H1 (cell line): Measurements from ENCODE around the gene SELENOK. TPM values are rescaled to one million over a fixed set of nuclear protein-coding genes. Genes with fewer than 3 reads are reported as not detected.

Source experiments
- BACH1 ChIP-seq: IDR thresholded peaks from 2 replicates; pipeline ENCODE4 v1.6.1; 2012; ENCODE audit warnings: low read length, improper control_type of control experiment
- CBX8 ChIP-seq: fragments of 300-800, 300-1000 bp; sonication (generic); IDR thresholded peaks from 2 replicates; pipeline ENCODE4 v1.7.1; 2016; ENCODE audit warnings: low read depth, low read length, borderline replicate concordance
- CTBP2 ChIP-seq: IDR thresholded peaks from 2 replicates; pipeline ENCODE4 v1.7.0; 2011; ENCODE audit warnings: borderline replicate concordance, mild to moderate bottlenecking, moderate library complexity, mixed read lengths, low read length; ENCODE audit not compliant: insufficient read depth, insufficient read length
- EGR1 ChIP-seq: IDR thresholded peaks from 2 replicates; pipeline ENCODE4 v1.6.1; 2011; ENCODE audit warnings: low read depth, low read length, borderline replicate concordance
- FOSL1 ChIP-seq: IDR thresholded peaks from 2 replicates; pipeline ENCODE4 v1.6.1; 2011; ENCODE audit warnings: mild to moderate bottlenecking, low read depth, low read length, moderate library complexity; ENCODE audit not compliant: insufficient read depth
- GTF2F1 ChIP-seq: IDR thresholded peaks from 2 replicates; pipeline ENCODE4 v1.6.1; 2012; ENCODE audit warnings: low read depth, low read length, improper control_type of control experiment, borderline replicate concordance
- KDM1A ChIP-seq: fragments of 200-600, 300-600 bp; sonication (generic); IDR thresholded peaks from 2 replicates; pipeline ENCODE4 v1.7.1; 2016; ENCODE audit warnings: mild to moderate bottlenecking, low read length, borderline replicate concordance
- KDM5A ChIP-seq: fragments of 200-600 bp; IDR thresholded peaks from 2 replicates; pipeline ENCODE4 v1.7.1; 2012; ENCODE audit warnings: mild to moderate bottlenecking, low read length, inconsistent platforms, mixed read lengths
- POLR2A ChIP-seq, 2 experiments: IDR thresholded peaks; 1 replicate in 1 of 2; 2 replicates in 1 of 2; pipeline ENCODE4 v1.6.1; 2011; ENCODE audit warnings: low read depth in 2 of 2, low read length in 2 of 2, mild to moderate bottlenecking in 2 of 2; ENCODE audit errors: control extremely low read depth in 1 of 2
- POLR2AphosphoS5 ChIP-seq: IDR thresholded peaks from 2 replicates; pipeline ENCODE4 v1.6.1; 2011; ENCODE audit warnings: low read depth, low read length
- RFX5 ChIP-seq: IDR thresholded peaks from 2 replicates; pipeline ENCODE4 v1.6.1; 2011; ENCODE audit warnings: low read depth, low read length, improper control_type of control experiment, borderline replicate concordance
- RNF2 ChIP-seq: fragments of 200-900, 300-1000 bp; sonication (generic); IDR thresholded peaks from 2 replicates; pipeline ENCODE4 v1.7.1; 2016; ENCODE audit warnings: borderline replicate concordance, low read depth, mild to moderate bottlenecking, antibody characterized with exemption, low read length; ENCODE audit not compliant: poor library complexity, severe bottlenecking; ENCODE audit errors: missing control alignments
- RXRA ChIP-seq: IDR thresholded peaks from 2 replicates; pipeline ENCODE4 v1.6.1; 2011; ENCODE audit warnings: low read depth, mild to moderate bottlenecking, low read length, moderate library complexity; ENCODE audit not compliant: insufficient read depth
- SIN3A ChIP-seq, 2 experiments: IDR thresholded peaks in 1 of 2; conservative IDR thresholded peaks in 1 of 2; 2 replicates each; pipeline ENCODE4 v1.6.1; 2011 to 2012; ENCODE audit warnings: low read length in 2 of 2, improper control_type of control experiment in 1 of 2, low read depth in 1 of 2, mild to moderate bottlenecking in 1 of 2
- TBP ChIP-seq: IDR thresholded peaks from 2 replicates; pipeline ENCODE4 v1.6.1; 2011; ENCODE audit warnings: low read depth, low read length, improper control_type of control experiment
- TCF12 ChIP-seq: IDR thresholded peaks from 2 replicates; pipeline ENCODE4 v1.6.1; 2011; ENCODE audit warnings: low read depth, mild to moderate bottlenecking, low read length
- USF2 ChIP-seq: IDR thresholded peaks from 2 replicates; pipeline ENCODE4 v1.6.1; 2011; ENCODE audit warnings: low read length, improper control_type of control experiment
- polyA plus RNA-seq, 7 experiments: library from polyadenylated mRNA; depleted of rRNA in 3 of 7; stranded (reverse) in 5 of 7; unstranded in 2 of 7; fragments of >200 nt in 5 of 7; fragments of 200-250 nt in 2 of 7; gene quantifications; 1 replicate in 5 of 7; 2 replicates in 1 of 7; 4 replicates in 1 of 7; pipeline versions ENCODE4 v1.2.1 to v1.2.3, GENCODE V29; 2011 to 2013; ENCODE audit warnings: missing spikeins in 2 of 7, mixed read lengths in 2 of 7
- total RNA-seq: library from RNA; stranded (reverse); fragmentation: NEBNext Ultra II Directional; extraction: Animal tissue kit (Norgen Biotek cat#: 25700); gene quantifications from 2 replicates; pipeline ENCODE4 v1.2.1, GENCODE V29; 2021
- TF ChIP-seq, protein P1 (sequence below): IDR thresholded peaks from 2 replicates; pipeline ENCODE4 v1.6.1; 2012; ENCODE audit warnings: inconsistent platforms
- TF ChIP-seq, protein P2 (sequence below): IDR thresholded peaks from 2 replicates; pipeline ENCODE4 v1.6.1; 2011; ENCODE audit warnings: low read depth, mild to moderate bottlenecking, low read length; ENCODE audit not compliant: insufficient read depth

The SELENOK gene
- total and polyA plus RNA-seq, 2 of the 8 experiments (the other 6 are each of a cell fraction or from before 2014, with no cell fraction given), result 26.9 to 40.2 TPM

DNA sequence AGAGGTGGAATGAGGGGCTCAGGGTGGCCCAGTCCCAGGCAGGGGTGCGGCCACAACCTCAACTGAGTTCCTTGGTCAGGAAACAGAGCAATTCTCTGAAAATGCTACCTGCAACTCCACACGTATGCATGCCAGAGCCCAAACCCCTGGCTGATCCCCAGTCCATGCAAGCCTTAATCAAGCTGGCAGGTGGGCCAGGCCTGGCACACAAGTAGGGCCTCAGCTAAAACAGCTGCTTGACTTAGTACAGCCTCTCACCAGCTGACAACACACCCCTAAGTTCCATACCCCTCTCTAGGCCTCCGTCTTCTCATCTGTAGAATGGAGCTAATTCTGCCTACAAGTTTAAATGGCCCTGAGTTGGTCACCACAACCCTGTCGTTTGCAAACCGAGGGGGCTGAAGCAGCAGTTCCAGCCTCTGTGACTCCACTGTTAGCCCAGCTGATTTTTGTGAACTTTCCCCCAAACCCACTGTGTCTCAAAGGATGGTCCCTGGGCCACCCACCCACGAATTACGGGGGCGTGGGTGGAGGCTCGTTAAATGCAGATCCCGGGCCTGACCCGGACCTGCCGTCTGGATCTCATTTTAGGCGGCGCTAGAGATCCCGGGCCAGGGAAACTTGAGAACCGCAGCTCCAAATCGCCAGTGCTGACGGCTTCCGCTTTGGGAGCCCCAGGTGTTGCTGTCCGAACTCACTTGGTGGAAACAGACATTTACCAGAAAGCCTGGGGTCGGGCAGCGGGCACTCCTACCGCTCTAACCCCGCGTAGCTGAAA lies 46.4 kb downstream of the SELENOK start (continued):
- peak in 1 of 2 experiments; percentile 45; a peak in 2 of 3 replicates for TF ChIP-seq POLR2A (IDR thresholded peaks at IDR 0.05; ENCODE audit: control extremely low read depth in 1 of 2, low read depth in 2 of 2, low read length in 2 of 2)
- peak; percentile 91 for TF ChIP-seq KDM1A
- TF ChIP-seq TCF12, result 0 out of 2 replicates have a peak, but pooled peaks have one; percentile 30
- TF ChIP-seq RFX5, result no peak
- TF ChIP-seq FOSL1, result no peak
- no peak for TF ChIP-seq RNF2
- no peak for TF ChIP-seq USF2
- no peak for TF ChIP-seq BACH1
- TF ChIP-seq GTF2F1, result no peak
- no peak for TF ChIP-seq POLR2AphosphoS5
- TF ChIP-seq CBX8, result no peak
- TF ChIP-seq TBP, result no peak; the same call in 1 of the 2 replicates
- no peak for TF ChIP-seq KDM5A
- peak; percentile 74; the same call in 1 of the 2 replicates for TF ChIP-seq EGR1
- TF ChIP-seq, protein P1, sequence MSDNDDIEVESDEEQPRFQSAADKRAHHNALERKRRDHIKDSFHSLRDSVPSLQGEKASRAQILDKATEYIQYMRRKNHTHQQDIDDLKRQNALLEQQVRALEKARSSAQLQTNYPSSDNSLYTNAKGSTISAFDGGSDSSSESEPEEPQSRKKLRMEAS, result no peak
- TF ChIP-seq, protein P2, sequence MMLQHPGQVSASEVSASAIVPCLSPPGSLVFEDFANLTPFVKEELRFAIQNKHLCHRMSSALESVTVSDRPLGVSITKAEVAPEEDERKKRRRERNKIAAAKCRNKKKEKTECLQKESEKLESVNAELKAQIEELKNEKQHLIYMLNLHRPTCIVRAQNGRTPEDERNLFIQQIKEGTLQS, result no peak
- no peak; a peak in 1 of 4 replicates for TF ChIP-seq SIN3A (conservative IDR thresholded peaks at IDR 0.05 in 1 of 2, IDR thresholded peaks at IDR 0.05 in 1 of 2; ENCODE audit: low read depth in 1 of 2, low read length in 2 of 2)
- no peak for TF ChIP-seq CTBP2
- no peak for TF ChIP-seq RXRA
